ENCODE data around the gene CHL1. TPM values are rescaled to one million over a fixed set of nuclear protein-coding genes. Genes with fewer than 3 reads are reported as not detected.

Gene CHL1
- total RNA-seq, 1 donor = 3.6 TPM

DNA sequence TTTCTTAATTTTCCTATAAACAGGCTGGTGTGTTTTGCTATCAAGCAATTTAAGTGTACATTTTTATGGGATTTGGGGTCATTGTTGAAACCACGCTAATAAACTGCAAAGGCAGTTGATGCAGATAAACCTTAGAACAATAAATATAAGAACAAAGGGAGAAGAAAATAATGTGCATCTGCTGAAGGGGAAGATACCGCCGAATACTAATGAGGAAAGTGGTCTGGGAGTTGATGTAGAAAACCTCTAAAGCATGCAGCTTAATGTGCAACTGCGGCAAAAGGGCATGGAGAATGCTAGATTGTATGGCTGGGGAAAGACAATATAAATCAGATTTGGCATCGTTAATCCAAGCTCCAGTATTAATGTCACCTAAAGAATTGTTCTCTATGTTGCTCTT lies 29.8 kb upstream of the CHL1 start:
- Histone ChIP-seq H2AFZ (ENCODE audit: low read length) (no peak overlapping the region), H4K20me1 (ENCODE audit: insufficient read depth, low read length) (no peaks in the 10 kb centered on the region), H3K27ac (ENCODE audit: low read depth, low read length) (no peak overlapping the region), H3K4me3 (ENCODE audit: insufficient read depth, low read length) (no peak overlapping the region), H3K4me2 (ENCODE audit: insufficient read depth, low read length) (no peak overlapping the region), H3K36me3 (ENCODE audit: insufficient read depth, low read length) (no peaks in the 10 kb centered on the region), H3K4me1 (ENCODE audit: insufficient read depth, low read length) (no peaks in the 10 kb centered on the region), H3K27me3 (ENCODE audit: insufficient read depth, low read length) (no peaks in the 10 kb centered on the region), H3K79me2 (ENCODE audit: insufficient read depth, low read length) (no peaks in the 10 kb centered on the region), H3K9me3 (ENCODE audit: low read depth, low read length) (no peaks in the 10 kb centered on the region)
- DNase-seq (ENCODE audit: insufficient read length, low spot score, missing footprints) = no peak
- TF ChIP-seq, protein P1, sequence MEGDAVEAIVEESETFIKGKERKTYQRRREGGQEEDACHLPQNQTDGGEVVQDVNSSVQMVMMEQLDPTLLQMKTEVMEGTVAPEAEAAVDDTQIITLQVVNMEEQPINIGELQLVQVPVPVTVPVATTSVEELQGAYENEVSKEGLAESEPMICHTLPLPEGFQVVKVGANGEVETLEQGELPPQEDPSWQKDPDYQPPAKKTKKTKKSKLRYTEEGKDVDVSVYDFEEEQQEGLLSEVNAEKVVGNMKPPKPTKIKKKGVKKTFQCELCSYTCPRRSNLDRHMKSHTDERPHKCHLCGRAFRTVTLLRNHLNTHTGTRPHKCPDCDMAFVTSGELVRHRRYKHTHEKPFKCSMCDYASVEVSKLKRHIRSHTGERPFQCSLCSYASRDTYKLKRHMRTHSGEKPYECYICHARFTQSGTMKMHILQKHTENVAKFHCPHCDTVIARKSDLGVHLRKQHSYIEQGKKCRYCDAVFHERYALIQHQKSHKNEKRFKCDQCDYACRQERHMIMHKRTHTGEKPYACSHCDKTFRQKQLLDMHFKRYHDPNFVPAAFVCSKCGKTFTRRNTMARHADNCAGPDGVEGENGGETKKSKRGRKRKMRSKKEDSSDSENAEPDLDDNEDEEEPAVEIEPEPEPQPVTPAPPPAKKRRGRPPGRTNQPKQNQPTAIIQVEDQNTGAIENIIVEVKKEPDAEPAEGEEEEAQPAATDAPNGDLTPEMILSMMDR (IDR thresholded peaks at IDR 0.05; ENCODE audit: extremely low read depth, low read depth, low read length) = no peak

DNA sequence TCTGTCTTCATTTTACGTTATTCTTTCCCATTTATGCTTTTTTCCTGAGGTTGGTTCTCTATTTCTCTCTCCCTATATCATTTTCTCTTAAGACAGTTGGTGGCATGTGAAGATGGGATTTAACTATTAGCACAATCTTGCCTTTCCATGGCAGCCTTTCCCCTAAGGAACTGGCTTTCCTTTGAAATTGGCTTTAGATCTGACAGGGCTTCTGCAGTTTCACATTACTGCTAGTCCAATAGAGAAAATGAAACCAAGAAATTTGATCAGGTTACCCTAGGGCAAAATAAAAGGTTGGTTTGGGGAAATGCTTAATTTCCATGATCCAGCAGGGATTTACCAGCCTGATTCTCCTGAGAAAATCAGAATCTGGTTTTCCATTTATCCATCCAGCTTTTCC lies 22.7 kb upstream of the CHL1 start:
- Histone ChIP-seq H3K27me3 (ENCODE audit: insufficient read depth, low read length) (no peaks in the 10 kb centered on the region), H2AFZ (ENCODE audit: low read length) (no peak overlapping the region), H3K9me3 (ENCODE audit: low read depth, low read length) (no peaks in the 10 kb centered on the region), H3K4me3 (ENCODE audit: insufficient read depth, low read length) (no peak overlapping the region), H4K20me1 (ENCODE audit: insufficient read depth, low read length) (no peaks in the 10 kb centered on the region), H3K79me2 (ENCODE audit: insufficient read depth, low read length) (no peaks in the 10 kb centered on the region), H3K4me1 (ENCODE audit: insufficient read depth, low read length) (no peaks in the 10 kb centered on the region), H3K27ac (ENCODE audit: low read depth, low read length) (no peak overlapping the region), H3K36me3 (ENCODE audit: insufficient read depth, low read length) (no peaks in the 10 kb centered on the region), H3K4me2 (ENCODE audit: insufficient read depth, low read length) (no peak overlapping the region)
- DNase-seq (ENCODE audit: insufficient read length, low spot score, missing footprints) = no peak
- TF ChIP-seq, protein P1 (IDR thresholded peaks at IDR 0.05; ENCODE audit: extremely low read depth, low read depth, low read length) = no peak

DNA sequence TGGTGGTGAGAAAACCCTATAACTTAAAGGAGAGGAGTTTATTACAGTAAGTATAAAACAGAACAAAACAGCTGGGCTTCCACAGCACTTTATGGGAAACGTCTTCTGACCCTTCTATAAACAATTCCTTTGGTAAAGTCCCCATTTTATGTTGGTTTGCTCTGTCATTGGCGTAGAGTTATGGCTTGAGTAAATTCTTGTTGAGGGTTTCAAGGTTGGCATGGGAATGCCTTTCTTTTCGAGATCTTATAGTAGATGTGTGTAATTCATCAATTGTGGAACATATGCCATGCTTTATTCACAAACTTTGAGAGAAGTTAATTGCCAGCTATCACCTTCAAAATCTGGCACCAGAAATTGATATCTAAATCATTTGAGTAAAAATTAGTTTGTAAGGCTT lies 11.6 kb upstream of the CHL1 start:
- TF ChIP-seq, protein P1 (IDR thresholded peaks at IDR 0.05; ENCODE audit: extremely low read depth, low read depth, low read length) = no peak
- no peak overlapping the region for H3K4me3 ChIP-seq (ENCODE audit: insufficient read depth, low read length)
- no peak overlapping the region for H3K4me2 ChIP-seq (ENCODE audit: insufficient read depth, low read length)
- H3K9me3 ChIP-seq (ENCODE audit: low read depth, low read length) = no peaks in the 10 kb centered on the region
- H3K27ac ChIP-seq (ENCODE audit: low read depth, low read length) = no peak overlapping the region
- no peak for DNase-seq (ENCODE audit: insufficient read length, low spot score, missing footprints)
- no peak overlapping the region for H2AFZ ChIP-seq (ENCODE audit: low read length)
- H3K27me3 ChIP-seq (ENCODE audit: insufficient read depth, low read length) = no peaks in the 10 kb centered on the region
- H3K4me1 ChIP-seq (ENCODE audit: insufficient read depth, low read length) = no peaks in the 10 kb centered on the region
- H4K20me1 ChIP-seq (ENCODE audit: insufficient read depth, low read length) = no peaks in the 10 kb centered on the region
- no peaks in the 10 kb centered on the region for H3K36me3 ChIP-seq (ENCODE audit: insufficient read depth, low read length)
- H3K79me2 ChIP-seq (ENCODE audit: insufficient read depth, low read length) = no peaks in the 10 kb centered on the region

GRCh38 chr3:192215-192929 lies 4.2 kb upstream of the CHL1 start:
- TF ChIP-seq, protein P1 (IDR thresholded peaks at IDR 0.05; ENCODE audit: extremely low read depth, low read depth, low read length) = no peak
- Histone ChIP-seq H3K4me1 (ENCODE audit: insufficient read depth, low read length) (no peaks in the 10 kb centered on the region), H3K9me3 (ENCODE audit: low read depth, low read length) (no peaks in the 10 kb centered on the region), H4K20me1 (ENCODE audit: insufficient read depth, low read length) (no peaks in the 10 kb centered on the region), H3K27me3 (ENCODE audit: insufficient read depth, low read length) (no peaks in the 10 kb centered on the region), H3K36me3 (ENCODE audit: insufficient read depth, low read length) (no peaks in the 10 kb centered on the region), H3K27ac (ENCODE audit: low read depth, low read length) (no peak overlapping the region), H3K4me2 (ENCODE audit: insufficient read depth, low read length) (no peak overlapping the region), H3K79me2 (ENCODE audit: insufficient read depth, low read length) (no peaks in the 10 kb centered on the region), H3K4me3 (ENCODE audit: insufficient read depth, low read length) (no peak overlapping the region), H2AFZ (ENCODE audit: low read length) (no peak overlapping the region)
- DNase-seq (ENCODE audit: insufficient read length, low spot score, missing footprints) = no peak
